Stimulated activated naive CD8-positive, alpha-beta T cell treated with anti-CD3 and anti-CD28 coated beads, Interleukin-15, Interleukin-2, amounts not matched to agents 100 U/mL and 50 U/mL, for 24 hours (primary cell): ENCODE measurements around the gene CLMP.
"Not testable (repeated sequence)": the region's sequence is repeated elsewhere in the genome, so short reads cannot be mapped to it uniquely, and the experiment has no call there.

Experiments
- ATAC-seq: fragments of 150-1000 bp; cut with Tn5 transposase; one replicate; pipeline ENCODE4 v1.10.0; 2021
- DNase-seq: peaks from one replicate; pipeline ENCODE4 v3.0.0; 2021

CLMP gene

GRCh38 chr11:123083623-123084029, 111.4 kb downstream of the CLMP start:
- DNase-seq = peak; percentile 62
- ATAC-seq = peak; percentile 54

DNA sequence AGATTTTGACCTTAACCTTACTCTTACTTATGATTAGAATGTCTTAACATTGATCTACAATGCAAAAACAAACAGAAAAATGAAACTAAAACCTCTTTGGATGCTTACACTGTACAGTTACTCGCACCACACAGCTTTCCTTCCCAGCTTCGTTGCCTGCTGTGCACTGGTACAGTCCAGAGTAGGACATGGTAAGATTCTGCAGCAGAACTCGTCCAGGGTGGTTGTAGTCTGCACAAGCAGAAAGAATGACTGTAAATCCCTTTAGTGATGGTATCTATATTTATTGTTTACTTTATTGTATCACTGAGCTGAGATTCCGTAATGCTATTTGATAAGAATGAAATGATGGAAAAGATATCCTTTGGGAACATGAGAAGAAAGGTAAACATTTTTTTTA, 112.1 kb downstream of the CLMP start:
- ATAC-seq (no peak), DNase-seq (no peak)

GRCh38 chr11:123080015-123080414, 115.0 kb downstream of the CLMP start:
- no peak for ATAC-seq
- no peak for DNase-seq

DNA sequence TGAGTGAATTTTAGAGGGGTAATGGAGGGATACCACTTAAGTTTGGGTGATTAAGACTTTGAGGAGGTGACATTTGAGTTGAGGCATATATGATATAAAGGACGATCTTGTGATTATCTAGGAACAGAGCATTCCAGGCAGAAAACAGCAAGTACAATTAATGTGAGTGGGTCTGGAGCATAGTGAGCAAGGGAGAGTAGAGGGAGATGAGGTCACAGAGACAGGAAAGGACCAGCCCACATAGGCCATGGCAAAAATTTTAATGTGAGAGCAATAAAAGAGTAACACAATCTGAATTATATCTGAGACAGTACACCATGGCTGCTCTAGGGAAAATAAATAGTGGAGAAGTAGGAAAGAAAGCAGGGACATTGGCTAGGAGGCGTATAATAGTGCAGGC, 118.6 kb downstream of the CLMP start:
- ATAC-seq (no peak), DNase-seq (no peak)

DNA sequence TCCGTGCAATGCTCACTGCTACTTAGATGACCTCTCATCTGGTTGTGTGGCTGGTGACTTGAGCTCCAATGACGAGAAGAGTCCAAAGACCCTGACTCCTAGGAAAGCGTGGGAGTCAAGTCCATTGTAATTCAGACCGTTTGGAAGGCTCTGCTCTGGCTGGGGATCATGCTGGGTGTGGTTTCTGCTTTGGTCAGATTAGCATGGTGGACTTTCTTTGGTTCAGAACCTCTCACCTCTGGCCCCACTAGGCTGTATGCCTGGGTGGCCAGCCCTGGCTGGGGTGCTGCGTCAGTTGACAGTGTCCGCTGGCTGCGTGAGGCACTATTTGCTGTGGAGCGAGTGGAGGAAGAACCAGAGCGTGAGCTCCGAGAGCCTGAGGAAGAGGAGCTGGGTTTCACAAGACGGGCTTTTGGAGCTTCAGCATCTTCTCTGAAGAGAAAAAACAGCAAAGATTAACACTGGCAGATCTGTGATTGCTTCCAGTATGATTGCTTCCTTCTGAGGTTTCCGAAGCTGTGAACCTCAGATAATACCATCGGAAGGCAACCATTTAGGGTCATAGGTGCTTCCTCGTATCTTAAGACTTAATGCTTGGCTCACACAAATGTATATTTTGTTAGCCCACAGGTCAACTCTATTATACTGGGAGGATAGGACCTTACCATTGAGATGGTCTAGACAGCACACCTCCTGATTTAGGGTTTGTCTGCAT, 121.5 kb downstream of the CLMP start:
- no peak for DNase-seq
- no peak for ATAC-seq

DNA sequence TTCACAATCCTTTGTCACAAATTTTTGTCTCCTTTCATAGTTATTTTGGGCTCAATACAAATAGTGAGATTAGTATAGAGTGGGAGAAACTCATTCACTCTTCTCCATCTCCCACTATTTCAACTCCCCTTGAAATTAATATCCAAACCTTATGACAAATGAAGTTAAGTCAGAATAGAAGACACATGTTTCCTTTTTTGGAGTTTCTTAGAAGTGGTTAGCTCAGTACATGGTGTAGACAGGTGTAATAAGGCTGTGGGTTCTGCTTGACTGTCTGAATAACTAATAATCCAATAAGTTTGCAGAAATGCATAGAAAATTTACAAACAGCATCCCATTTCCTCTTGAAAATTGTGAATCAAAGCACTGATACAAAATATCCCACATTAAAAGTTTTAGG, 122.3 kb downstream of the CLMP start:
- no peak for DNase-seq
- ATAC-seq = no peak

GRCh38 chr11:123072332-123072761, 122.7 kb downstream of the CLMP start:
- DNase-seq = no peak
- ATAC-seq = no peak

DNA sequence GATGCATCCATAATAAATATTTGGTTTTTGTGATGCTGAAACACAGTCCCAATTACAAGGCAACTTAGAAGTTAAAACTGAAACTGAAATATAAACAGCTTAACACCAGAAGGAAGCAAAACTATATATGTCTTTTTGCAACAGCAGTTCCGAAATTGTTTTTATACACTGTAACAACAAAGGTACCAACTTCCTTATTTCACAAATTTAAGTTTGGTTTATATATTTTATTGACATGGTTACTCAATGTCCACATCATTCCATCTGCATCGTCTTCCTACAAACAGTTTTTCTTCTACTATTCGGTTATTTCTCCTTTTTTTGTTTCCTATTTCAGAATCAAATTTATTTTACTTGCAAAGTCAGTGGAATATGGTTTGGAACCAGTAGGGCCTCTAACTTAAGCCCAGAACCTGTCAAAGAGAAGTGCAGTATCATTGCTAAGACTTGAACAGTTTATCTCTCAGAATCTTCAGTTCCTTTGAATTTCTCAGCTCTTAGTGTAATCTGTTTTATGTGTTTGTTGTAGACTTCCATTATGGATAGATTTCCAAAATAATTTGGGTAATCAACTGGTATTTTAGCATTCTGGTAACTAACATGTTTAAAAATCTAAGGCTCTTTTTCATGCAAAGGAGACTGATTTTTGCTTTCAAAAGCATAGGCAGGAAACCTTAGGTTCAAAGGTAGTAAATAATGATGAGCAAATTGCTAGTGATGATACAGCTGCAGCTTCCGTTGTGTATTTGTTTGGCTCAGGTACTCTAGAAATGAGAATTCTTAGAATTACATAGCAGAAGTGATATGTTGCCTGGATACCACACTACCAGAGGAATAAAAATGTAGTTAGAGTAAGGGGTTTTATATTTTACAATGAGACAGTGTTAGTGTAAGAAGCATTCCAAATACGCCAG, 124.9 kb downstream of the CLMP start:
- DNase-seq = no peak
- peak; percentile 53 for ATAC-seq

DNA sequence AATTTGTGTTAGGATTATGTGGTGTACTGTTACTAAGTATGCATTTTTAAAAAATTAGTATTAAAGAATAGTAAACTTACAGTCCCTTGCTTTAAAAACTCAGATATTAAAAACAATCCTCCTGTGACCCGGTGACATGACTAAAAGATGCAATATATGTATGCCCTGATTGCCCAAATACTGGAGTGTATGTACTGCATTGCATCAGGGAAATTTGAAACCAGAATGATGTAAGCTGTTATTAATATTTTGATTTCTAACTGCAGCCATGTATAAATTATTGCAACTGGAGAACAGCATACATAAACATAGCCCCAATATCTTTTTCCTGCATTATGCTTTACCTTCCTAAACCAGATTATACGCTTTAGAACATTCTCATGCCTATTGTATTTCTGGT, 129.4 kb downstream of the CLMP start:
- ATAC-seq = no peak
- no peak for DNase-seq

DNA sequence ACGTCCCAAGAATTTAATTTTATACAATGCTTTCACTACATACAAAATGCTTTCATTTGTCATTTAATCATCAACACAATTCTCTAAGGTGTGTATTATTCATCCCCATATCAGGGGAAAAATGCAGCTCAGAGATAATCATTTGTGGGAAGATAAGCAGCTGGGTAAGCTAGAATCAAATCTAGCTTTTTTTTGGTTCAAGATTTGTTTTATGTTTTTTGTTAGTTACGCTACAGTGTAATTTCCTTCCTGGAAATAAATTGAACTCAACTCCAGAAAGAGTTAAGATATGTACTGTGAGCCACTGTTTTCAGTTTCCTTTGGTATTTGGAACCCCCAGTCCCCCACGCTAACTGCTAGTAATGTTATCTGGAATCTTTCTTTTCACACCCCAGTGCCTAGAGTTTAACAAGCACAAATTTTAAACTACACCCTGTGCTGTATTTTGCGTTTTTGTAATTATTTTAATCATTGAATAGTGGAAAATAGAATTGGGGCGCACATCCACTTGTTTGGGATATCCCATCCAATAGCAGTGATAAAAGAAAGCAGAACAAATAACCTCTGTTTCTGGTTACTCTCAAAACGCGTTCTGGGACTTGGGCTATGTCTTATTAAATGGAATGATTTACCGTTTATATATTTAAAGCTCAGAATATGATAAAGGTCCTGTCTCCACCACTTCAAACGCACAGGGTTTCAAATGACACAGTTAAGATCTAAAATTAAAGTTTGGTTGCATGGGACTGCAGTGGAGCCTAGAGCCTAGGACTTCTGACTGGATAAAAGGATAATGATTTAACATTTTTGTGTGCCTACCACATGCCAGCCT, 131.0 kb downstream of the CLMP start:
- DNase-seq = no peak
- ATAC-seq = no peak

DNA sequence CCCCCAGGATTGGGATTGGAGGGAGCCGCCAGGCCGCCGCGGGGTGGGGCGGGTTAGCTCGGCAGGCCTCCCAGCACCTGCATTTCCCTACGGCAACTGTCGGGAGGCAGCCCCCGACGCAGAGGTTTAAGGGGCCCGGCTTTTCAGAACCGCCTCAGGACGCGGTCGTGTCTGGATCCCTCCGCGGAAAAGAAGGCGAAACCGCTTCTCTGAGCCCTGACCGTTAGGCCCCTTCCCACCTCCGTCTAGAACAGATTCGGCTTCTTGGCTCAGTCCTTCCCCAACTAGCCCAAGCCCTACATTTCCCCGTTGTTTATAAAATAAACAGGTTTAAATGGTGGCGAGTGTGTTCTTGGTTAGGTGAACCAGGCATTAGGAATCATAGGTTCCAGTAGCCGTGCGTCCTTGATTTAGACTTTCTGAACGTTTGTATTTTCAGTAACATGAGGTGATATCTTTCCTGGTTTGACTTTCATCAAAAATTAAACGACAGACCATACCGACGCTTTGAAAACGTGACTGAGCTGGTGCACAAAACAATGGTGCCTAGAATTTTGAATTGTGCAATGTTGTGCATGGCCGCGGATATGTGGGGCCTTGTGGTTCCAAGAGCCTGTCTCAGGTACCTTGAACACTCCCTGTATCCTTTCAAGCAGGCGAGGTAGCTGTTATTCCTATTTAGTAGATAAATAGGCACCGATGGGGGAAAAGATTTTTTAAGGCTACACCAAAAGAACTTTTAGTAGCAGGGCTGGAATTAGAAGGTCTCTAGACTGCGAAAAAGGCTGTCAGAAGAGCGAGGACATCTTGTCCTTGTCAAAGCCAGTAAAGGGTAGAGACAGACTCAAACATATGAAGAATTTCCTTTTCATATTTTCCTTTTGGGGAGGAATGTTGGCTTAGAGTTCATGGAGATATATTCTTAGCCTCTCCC, 131.9 kb downstream of the CLMP start:
- no peak for ATAC-seq

GRCh38 chr11:123062158-123062891, 132.7 kb downstream of the CLMP start:
- DNase-seq (peak; percentile 99), ATAC-seq (peak; percentile 89)

More for the DNA sequence above, 131.9 kb downstream of the CLMP start:
- peak; percentile 50 for DNase-seq

DNA sequence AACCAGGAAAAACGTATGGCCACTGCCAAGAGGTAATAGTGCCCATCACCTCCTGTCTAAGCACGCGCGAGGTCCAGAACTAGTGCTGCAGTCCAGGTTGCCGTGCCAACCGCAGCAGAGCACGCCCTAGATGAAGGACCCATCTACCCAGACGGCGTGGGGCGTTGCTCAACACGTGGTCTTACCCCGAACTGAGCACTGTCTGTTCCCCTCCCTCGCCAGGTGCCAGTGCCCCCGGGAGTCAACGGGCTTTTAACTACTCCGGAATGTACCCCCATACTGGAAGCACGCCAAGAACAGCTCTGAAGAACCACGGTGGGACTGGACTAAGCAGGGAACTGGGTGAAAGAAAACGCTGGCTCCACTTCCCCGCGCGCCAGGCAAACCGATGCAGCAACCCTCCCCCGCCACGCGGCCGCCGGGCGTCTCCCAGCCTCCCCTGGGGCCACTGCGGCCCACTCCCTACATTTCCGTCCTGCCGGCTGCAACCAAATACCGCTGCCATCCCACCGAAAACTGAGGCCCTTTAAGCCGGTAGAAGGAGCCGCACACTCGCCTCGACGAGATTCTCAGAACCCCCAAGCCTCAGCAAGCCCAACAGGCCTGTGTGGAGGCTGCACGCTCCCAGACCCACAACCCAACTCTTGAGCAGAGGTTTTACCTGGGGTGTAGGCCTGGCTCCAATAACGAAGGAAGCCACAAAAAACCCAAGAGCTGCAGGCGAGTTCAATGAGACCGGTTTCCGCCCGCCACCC, 133.5 kb downstream of the CLMP start, which contains the start of gene HSPA8:
TSS of gene HSPA8 (minus strand) at position 734 of the 755 bp plus-strand sequence. CDS start 812 bp downstream, outside the sequence.
- DNase-seq = peak; percentile 70
- peak; percentile 29 for ATAC-seq

- DNase-seq (peak; percentile 35), ATAC-seq (no peak)
Observed at GRCh38 chr11:123060277-123061000, 134.6 kb downstream of the CLMP start.

DNA sequence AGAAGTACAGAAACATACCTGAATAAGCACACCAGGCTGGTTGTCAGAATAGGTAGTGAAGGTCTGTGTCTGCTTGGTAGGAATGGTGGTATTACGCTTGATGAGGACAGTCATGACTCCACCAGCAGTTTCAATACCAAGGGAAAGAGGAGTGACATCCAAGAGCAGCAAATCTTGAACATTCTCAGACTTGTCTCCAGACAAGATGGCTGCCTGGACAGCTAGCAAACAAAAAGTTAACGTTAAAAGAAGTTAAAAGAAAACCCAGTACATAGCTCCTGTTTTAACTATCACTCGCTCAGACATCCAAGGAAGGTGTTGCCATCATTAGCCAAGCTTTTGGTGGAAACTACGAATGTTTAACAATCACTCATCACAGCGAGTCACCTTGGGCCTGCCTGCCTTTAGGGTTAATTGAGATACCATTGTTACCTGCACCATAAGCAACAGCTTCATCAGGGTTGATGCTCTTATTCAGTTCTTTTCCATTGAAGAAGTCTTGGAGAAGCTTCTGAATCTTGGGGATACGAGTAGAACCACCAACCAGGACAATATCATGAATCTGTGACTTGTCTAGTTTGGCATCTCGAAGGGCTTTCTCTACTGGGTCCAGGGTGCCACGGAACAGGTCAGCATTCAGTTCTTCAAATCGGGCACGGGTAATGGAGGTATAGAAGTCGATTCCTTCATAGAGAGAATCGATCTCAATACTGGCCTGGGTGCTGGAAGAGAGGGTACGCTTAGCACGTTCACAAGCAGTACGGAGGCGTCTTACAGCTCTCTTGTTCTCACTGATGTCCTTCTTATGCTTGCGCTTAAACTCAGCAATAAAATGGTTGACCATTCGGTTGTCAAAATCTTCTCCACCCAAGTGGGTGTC, 135.8 kb downstream of the CLMP start:
- ATAC-seq, DNase-seq: not testable (repeated sequence)

DNA sequence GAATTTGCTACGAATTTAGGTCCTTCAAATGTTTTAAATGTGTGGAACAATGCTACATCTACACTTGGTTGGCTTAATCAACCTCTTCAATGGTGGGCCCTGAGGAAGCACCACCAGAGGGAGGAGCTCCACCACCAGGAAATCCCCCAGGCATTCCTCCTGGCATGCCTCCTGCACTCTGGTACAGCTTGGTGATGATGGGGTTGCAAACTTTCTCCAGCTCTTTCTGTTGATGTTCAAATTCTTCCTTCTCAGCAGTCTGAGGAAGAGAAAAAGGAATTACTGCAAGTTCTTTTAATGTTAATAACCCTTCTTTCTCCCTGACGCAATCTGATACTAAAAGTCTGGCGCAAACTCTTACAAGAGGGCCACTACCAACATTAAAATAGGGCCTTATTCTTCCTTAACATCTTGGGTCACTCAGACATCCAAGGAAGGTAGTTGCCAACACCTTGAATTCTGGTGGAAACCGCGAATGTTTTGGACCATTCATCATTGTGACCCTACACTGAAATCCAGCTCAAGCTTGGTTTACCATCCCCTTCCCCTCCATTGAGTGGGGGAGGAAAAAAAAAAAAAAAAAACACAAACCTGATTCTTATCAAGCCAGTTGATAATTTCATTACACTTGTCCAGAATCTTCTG, 137.3 kb downstream of the CLMP start:
- DNase-seq (peak; percentile 12), ATAC-seq (no peak)

GRCh38 chr11:123056835-123057491, 138.1 kb downstream of the CLMP start:
- ATAC-seq = peak; percentile 1
- DNase-seq = peak; percentile 22
